Loucy (cell line): ENCODE results near the gene PHLDB2.

Source experiments
- H2AFZ ChIP-seq: fragments of 200-600 bp; sonication (generic); 2 replicates; pipeline ENCODE4 v1.6.0; 2016; ENCODE audit warnings: antibody characterized with exemption, mild to moderate bottlenecking, low read length, moderate library complexity
- H3F3A ChIP-seq: fragments of 200-600 bp; 2 replicates; pipeline ENCODE4 v1.6.0; 2016; ENCODE audit warnings: antibody characterized with exemption, low read depth, mild to moderate bottlenecking
- H3K27me3 ChIP-seq: fragments of 200-600 bp; sonication (generic); 2 replicates; pipeline ENCODE4 v1.6.1; 2014; ENCODE audit warnings: low read length, mild to moderate bottlenecking; ENCODE audit not compliant: insufficient read depth, poor library complexity, severe bottlenecking
- H3K36me3 ChIP-seq: fragments of 200-600 bp; sonication (generic); 2 replicates; pipeline ENCODE4 v1.6.1; 2016; ENCODE audit warnings: low read length; ENCODE audit not compliant: insufficient read depth
- H3K4me1 ChIP-seq: fragments of 200-600 bp; sonication (generic); 2 replicates; pipeline ENCODE4 v1.5.1; 2014; ENCODE audit warnings: low read length, mild to moderate bottlenecking; ENCODE audit not compliant: insufficient read depth, poor library complexity, severe bottlenecking
- H3K4me2 ChIP-seq: fragments of 200-600 bp; sonication (generic); 2 replicates; pipeline ENCODE4 v1.6.0; 2014; ENCODE audit warnings: antibody characterized with exemption, low read length, low read depth, mild to moderate bottlenecking; ENCODE audit not compliant: poor library complexity, severe bottlenecking
- H3K4me3 ChIP-seq: fragments of 200-600 bp; sonication (generic); 2 replicates; pipeline ENCODE4 v1.5.1; 2014; ENCODE audit warnings: low read length, mild to moderate bottlenecking, mixed read lengths; ENCODE audit not compliant: poor library complexity, severe bottlenecking
- H3K79me2 ChIP-seq: fragments of 200-600 bp; sonication (generic); 2 replicates; pipeline ENCODE4 v1.6.1; 2014; ENCODE audit warnings: low read length; ENCODE audit not compliant: insufficient read depth
- H3K9ac ChIP-seq: fragments of 200-600 bp; sonication (generic); 2 replicates; pipeline ENCODE4 v1.6.0; 2014; ENCODE audit warnings: mild to moderate bottlenecking, low read depth, low read length, moderate library complexity; ENCODE audit not compliant: poor library complexity, severe bottlenecking
- H3K9me2 ChIP-seq: fragments of 200-600 bp; sonication (generic); replicated peaks from 2 replicates; pipeline ENCODE4 v1.6.1; 2016; ENCODE audit warnings: low read depth, low read length, mixed read lengths
- H3K9me3 ChIP-seq: fragments of 200-600 bp; sonication (generic); 2 replicates; pipeline ENCODE4 v1.6.1; 2014; ENCODE audit warnings: mild to moderate bottlenecking, antibody characterized with exemption, low read length, low read depth; ENCODE audit not compliant: insufficient read depth
- H4K20me1 ChIP-seq: fragments of 200-600 bp; sonication (generic); 2 replicates; pipeline ENCODE4 v1.6.0; 2014; ENCODE audit warnings: antibody characterized with exemption, low read length, mild to moderate bottlenecking; ENCODE audit not compliant: insufficient read depth, poor library complexity, severe bottlenecking
- EZH2phosphoT487 ChIP-seq: fragments of 200-600 bp; IDR thresholded peaks from 2 replicates; pipeline ENCODE4 v1.6.1; 2018; ENCODE audit warnings: antibody characterized with exemption, mild to moderate bottlenecking, moderate library complexity, borderline replicate concordance
- TF ChIP-seq, protein P1 (sequence below): fragments of 200-600 bp; sonication (generic); conservative IDR thresholded peaks from 2 replicates; pipeline ENCODE4 v1.5.1; 2014; ENCODE audit warnings: mild to moderate bottlenecking, antibody characterized with exemption, low read length

The PHLDB2 gene

DNA sequence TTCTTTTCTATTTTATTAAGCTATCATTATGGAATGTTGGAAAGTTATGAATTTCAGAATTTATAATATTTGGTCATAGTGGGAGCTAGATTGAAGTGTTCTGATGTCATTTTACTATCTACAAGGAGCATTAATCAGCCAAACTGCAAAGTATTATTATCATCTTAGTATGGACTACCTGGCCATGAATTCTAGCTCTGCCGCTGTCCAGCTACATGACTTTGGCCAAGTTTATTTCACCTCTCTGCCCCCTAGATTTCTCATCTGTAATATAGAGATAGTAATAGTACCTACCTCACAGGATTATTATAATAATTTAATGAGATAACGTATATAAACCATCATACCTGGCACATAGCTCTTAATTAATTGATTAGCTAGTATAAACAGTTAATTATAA, 92.0 kb downstream of the PHLDB2 start:
- H3K27me3 ChIP-seq: no peaks in the 10 kb centered on the region
- no peak overlapping the region for H3K4me2 ChIP-seq
- no peak overlapping the region for H2AFZ ChIP-seq
- H3F3A ChIP-seq: no peaks in the 10 kb centered on the region
- H3K9me3 ChIP-seq: no peaks in the 10 kb centered on the region
- H3K9ac ChIP-seq: no peak overlapping the region
- no peaks in the 10 kb centered on the region for H3K36me3 ChIP-seq
- H3K4me1 ChIP-seq: no peaks in the 10 kb centered on the region
- no peak overlapping the region for H3K4me3 ChIP-seq
- H4K20me1 ChIP-seq: no peaks in the 10 kb centered on the region
- no peaks in the 10 kb centered on the region for H3K79me2 ChIP-seq
- H3K9me2 ChIP-seq: no peaks in the 10 kb centered on the region
- TF ChIP-seq, protein P1, sequence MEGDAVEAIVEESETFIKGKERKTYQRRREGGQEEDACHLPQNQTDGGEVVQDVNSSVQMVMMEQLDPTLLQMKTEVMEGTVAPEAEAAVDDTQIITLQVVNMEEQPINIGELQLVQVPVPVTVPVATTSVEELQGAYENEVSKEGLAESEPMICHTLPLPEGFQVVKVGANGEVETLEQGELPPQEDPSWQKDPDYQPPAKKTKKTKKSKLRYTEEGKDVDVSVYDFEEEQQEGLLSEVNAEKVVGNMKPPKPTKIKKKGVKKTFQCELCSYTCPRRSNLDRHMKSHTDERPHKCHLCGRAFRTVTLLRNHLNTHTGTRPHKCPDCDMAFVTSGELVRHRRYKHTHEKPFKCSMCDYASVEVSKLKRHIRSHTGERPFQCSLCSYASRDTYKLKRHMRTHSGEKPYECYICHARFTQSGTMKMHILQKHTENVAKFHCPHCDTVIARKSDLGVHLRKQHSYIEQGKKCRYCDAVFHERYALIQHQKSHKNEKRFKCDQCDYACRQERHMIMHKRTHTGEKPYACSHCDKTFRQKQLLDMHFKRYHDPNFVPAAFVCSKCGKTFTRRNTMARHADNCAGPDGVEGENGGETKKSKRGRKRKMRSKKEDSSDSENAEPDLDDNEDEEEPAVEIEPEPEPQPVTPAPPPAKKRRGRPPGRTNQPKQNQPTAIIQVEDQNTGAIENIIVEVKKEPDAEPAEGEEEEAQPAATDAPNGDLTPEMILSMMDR: no peak
- TF ChIP-seq EZH2phosphoT487: no peak

DNA sequence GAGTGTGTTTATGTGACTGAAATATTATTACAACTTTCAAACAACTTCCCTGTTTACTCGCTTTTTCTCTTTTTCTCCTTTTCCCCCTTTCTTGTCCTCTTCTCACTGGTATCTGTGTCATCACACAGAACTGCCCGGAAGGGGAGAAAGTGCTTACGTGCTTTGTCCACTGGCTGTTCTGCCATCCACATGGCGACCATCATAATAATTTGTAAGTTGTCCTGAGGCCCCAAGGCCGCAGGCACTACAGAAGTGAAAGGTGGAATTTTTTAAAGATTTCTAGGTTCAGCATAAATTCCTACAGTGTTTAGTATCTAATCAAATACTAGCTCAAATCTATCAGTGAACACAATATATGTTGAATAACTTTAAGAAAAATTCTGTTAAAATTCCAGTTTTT, 93.0 kb downstream of the PHLDB2 start:
- no peak overlapping the region for H3K9ac ChIP-seq
- H3K4me2 ChIP-seq: no peak overlapping the region
- no peaks in the 10 kb centered on the region for H3K9me2 ChIP-seq
- H3K79me2 ChIP-seq: no peaks in the 10 kb centered on the region
- H3K27me3 ChIP-seq: no peaks in the 10 kb centered on the region
- no peaks in the 10 kb centered on the region for H3K4me1 ChIP-seq
- H2AFZ ChIP-seq: no peak overlapping the region
- H3F3A ChIP-seq: no peaks in the 10 kb centered on the region
- no peaks in the 10 kb centered on the region for H4K20me1 ChIP-seq
- H3K36me3 ChIP-seq: no peaks in the 10 kb centered on the region
- no peaks in the 10 kb centered on the region for H3K9me3 ChIP-seq
- TF ChIP-seq EZH2phosphoT487: no peak
- H3K4me3 ChIP-seq: no peak overlapping the region

DNA sequence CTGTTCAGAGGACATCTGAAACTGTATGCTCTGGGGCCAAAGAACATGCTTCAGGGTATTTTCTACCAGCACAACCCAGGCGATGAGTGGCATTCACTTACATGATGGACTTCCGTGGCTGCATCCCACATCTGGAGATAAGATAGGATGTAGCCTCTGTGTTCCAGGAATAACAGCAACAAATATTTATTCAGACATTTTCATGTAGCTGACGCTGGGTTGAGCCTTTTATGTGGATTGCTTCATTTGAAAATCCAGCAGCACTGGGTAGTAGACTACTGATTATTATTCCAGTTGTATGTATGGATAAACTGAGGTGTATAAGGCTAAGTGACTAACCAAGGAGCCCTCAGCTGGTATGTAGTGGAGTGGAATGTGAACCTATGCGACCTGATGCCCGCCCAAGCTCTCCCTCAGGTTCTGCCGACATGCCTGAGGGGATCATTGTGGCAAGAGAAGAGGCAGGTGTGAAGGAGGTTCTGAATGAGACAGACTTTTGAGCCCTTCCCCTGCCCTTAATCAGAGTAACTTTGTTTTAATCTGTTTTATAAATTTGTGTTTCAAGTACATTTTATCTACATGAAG, 93.9 kb downstream of the PHLDB2 start:
- no peak overlapping the region for H3K4me3 ChIP-seq
- no peaks in the 10 kb centered on the region for H3K79me2 ChIP-seq
- no peaks in the 10 kb centered on the region for H3K9me2 ChIP-seq
- no peaks in the 10 kb centered on the region for H3K27me3 ChIP-seq
- no peaks in the 10 kb centered on the region for H3K9me3 ChIP-seq
- H4K20me1 ChIP-seq: no peaks in the 10 kb centered on the region
- H3F3A ChIP-seq: no peaks in the 10 kb centered on the region
- TF ChIP-seq, protein P1: no peak
- TF ChIP-seq EZH2phosphoT487: no peak
- no peak overlapping the region for H2AFZ ChIP-seq
- H3K4me2 ChIP-seq: no peak overlapping the region
- H3K4me1 ChIP-seq: peaks cover 3% of the 10 kb centered on the region
- no peak overlapping the region for H3K9ac ChIP-seq
- H3K36me3 ChIP-seq: no peaks in the 10 kb centered on the region

DNA sequence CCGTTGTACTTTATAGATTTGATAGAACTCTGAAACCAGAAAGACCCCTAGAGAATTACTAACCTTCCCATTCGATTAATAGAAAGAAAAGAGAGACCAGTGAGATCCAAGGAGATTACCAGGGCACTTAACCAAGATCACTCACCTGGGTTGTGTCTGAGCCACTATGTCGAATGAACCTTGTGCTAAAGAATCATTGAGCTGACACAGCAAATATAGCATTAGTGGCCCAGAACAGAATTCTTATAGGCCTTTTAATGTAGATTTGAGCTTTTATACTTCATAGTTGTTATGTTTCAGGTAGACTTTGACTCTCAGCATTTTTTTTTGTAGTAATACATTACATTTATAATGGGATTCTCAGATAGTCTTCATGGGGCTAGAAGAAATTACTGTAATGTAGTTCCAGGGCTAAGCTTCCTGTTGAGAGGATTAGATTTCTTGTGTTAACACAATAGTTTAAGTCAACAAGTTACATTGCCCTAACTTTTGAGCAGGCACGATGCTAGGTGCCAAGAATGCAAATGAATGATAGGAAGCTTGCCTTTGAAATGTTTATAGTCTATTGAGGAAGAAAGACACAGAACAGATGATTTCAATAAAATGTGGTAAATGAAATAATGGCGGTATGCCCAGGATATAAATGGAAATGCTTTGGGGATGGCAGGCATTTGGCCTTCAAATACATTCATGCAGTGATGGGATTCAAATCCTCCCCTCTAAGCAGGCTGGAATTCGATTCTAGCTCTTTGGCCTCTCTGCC, 95.3 kb downstream of the PHLDB2 start:
- H3K4me2 ChIP-seq: no peak overlapping the region
- no peak overlapping the region for H2AFZ ChIP-seq
- H3K9me2 ChIP-seq: no peaks in the 10 kb centered on the region
- H3K4me3 ChIP-seq: no peak overlapping the region
- H3K4me1 ChIP-seq: peaks cover 6% of the 10 kb centered on the region
- H3F3A ChIP-seq: no peaks in the 10 kb centered on the region
- H3K79me2 ChIP-seq: no peaks in the 10 kb centered on the region
- H3K36me3 ChIP-seq: no peaks in the 10 kb centered on the region
- H3K27me3 ChIP-seq: no peaks in the 10 kb centered on the region
- H4K20me1 ChIP-seq: no peaks in the 10 kb centered on the region
- TF ChIP-seq, protein P1: no peak
- TF ChIP-seq EZH2phosphoT487: no peak
- H3K9me3 ChIP-seq: no peaks in the 10 kb centered on the region
- no peak overlapping the region for H3K9ac ChIP-seq
